IMR-90 (cell line): ENCODE data around the gene NLGN1. TPM values are rescaled to one million over a fixed set of nuclear protein-coding genes. Genes with fewer than 3 reads are reported as not detected.

Source experiments
- ATAC-seq: fragments of 200-7000 bp; cut with Tn5 transposase; 2 replicates; pipeline ENCODE4 v1.9.1; 2020; ENCODE audit warnings: low read depth, mild to moderate bottlenecking, moderate library complexity
- BruUV-seq: library from RNA; stranded (reverse); fragments of 400-500 nt; replicated peaks from 2 replicates; lab custom pipeline; 2021; lab: Mats Ljungman, UMichigan
- CTCF ChIA-PET: fragments of 300-600 bp; formaldehyde crosslinking; extraction: SDS; loops from one replicate; lab custom pipeline; 2021; ENCODE audit warnings: antibody characterized with exemption; lab: Yijun Ruan, JAX
- POLR2A ChIA-PET: fragments of 300-600 bp; sonication (Branson Sonifier 250); formaldehyde crosslinking; loops from one replicate; lab custom pipeline; 2022; ENCODE audit warnings: antibody characterized with exemption; ENCODE audit not compliant: unreplicated experiment; lab: Charles Lee
- DNase-seq: peaks from one replicate; pipeline ENCODE4 v3.0.0; 2013
- H2AFZ ChIP-seq: replicated peaks from 2 replicates; pipeline ENCODE3; 2013; ENCODE audit warnings: low read length, mild to moderate bottlenecking; ENCODE audit not compliant: poor library complexity
- H2AK5ac ChIP-seq: 2 replicates; pipeline ENCODE4 v1.6.1; 2013; ENCODE audit warnings: low read depth, low read length, inconsistent platforms
- H2AK9ac ChIP-seq: replicated peaks from 2 replicates; pipeline ENCODE3; 2013; ENCODE audit warnings: mild to moderate bottlenecking, low read depth, low read length, moderate library complexity; ENCODE audit not compliant: poor library complexity
- H2BK120ac ChIP-seq: 2 replicates; pipeline ENCODE4 v1.6.1; 2013; ENCODE audit warnings: low read depth, low read length, inconsistent platforms
- H2BK15ac ChIP-seq: 3 replicates; pipeline ENCODE4 v1.6.1; 2013; ENCODE audit warnings: low read depth, low read length, inconsistent platforms
- H2BK20ac ChIP-seq: 2 replicates; pipeline ENCODE4 v1.6.1; 2013; ENCODE audit warnings: low read depth, mild to moderate bottlenecking, inconsistent platforms, low read length, moderate library complexity
- H2BK5ac ChIP-seq: 2 replicates; pipeline ENCODE4 v1.6.1; 2013; ENCODE audit warnings: mild to moderate bottlenecking, low read depth, low read length, inconsistent platforms; ENCODE audit not compliant: poor library complexity, severe bottlenecking
- H3K14ac ChIP-seq: replicated peaks from 2 replicates; pipeline ENCODE4 v1.6.1; 2013; ENCODE audit warnings: low read depth, low read length, inconsistent platforms
- H3K18ac ChIP-seq: 2 replicates; pipeline ENCODE4 v1.6.1; 2013; ENCODE audit warnings: low read depth, low read length, control low read depth
- H3K23ac ChIP-seq: 2 replicates; pipeline ENCODE4 v1.6.1; 2013; ENCODE audit warnings: low read depth, low read length, inconsistent platforms
- H3K27ac ChIP-seq: 2 replicates; pipeline ENCODE4 v1.5.1; 2013; ENCODE audit warnings: mild to moderate bottlenecking, control low read depth, low read length; ENCODE audit not compliant: insufficient read depth
- H3K27me3 ChIP-seq: 2 replicates; pipeline ENCODE4 v1.6.1; 2013; ENCODE audit warnings: low read length; ENCODE audit not compliant: control insufficient read depth, insufficient read depth
- H3K36me3 ChIP-seq: 2 replicates; pipeline ENCODE4 v1.6.1; 2013; ENCODE audit warnings: low read length, mixed read lengths; ENCODE audit not compliant: control insufficient read depth, insufficient read depth
- H3K4ac ChIP-seq: 2 replicates; pipeline ENCODE4 v1.6.1; 2013; ENCODE audit warnings: low read depth, low read length, inconsistent platforms
- H3K4me1 ChIP-seq: 2 replicates; pipeline ENCODE4 v1.6.1; 2013; ENCODE audit warnings: low read length, mixed read lengths; ENCODE audit not compliant: control insufficient read depth, insufficient read depth
- H3K4me2 ChIP-seq: 2 replicates; pipeline ENCODE4 v1.6.1; 2013; ENCODE audit warnings: low read depth, mild to moderate bottlenecking, control low read depth, low read length, moderate library complexity
- H3K4me3 ChIP-seq: 2 replicates; pipeline ENCODE4 v1.5.1; 2013; ENCODE audit warnings: low read depth, mild to moderate bottlenecking, control low read depth, low read length, moderate library complexity; ENCODE audit not compliant: insufficient read depth
- H3K56ac ChIP-seq: 2 replicates; pipeline ENCODE4 v1.6.1; 2013; ENCODE audit warnings: low read length, inconsistent platforms; ENCODE audit not compliant: insufficient read depth; ENCODE audit errors: extremely low read depth
- H3K79me1 ChIP-seq, 2 experiments: 2 replicates each; pipeline ENCODE4 v1.6.1; 2013; ENCODE audit warnings: low read length in 2 of 2, inconsistent platforms in 1 of 2, low read depth in 1 of 2
- H3K9ac ChIP-seq: 2 replicates; pipeline ENCODE4 v1.6.1; 2013; ENCODE audit warnings: low read depth, low read length, control low read depth
- H3K9me1 ChIP-seq: 2 replicates; pipeline ENCODE4 v1.6.1; 2013; ENCODE audit warnings: low read length, inconsistent platforms; ENCODE audit not compliant: insufficient read depth
- H3K9me3 ChIP-seq: 2 replicates; pipeline ENCODE4 v1.6.1; 2013; ENCODE audit warnings: low read length; ENCODE audit not compliant: control insufficient read depth, insufficient read depth
- H4K20me1 ChIP-seq: 2 replicates; pipeline ENCODE4 v1.6.1; 2013; ENCODE audit warnings: low read length, inconsistent platforms; ENCODE audit not compliant: insufficient read depth
- H4K5ac ChIP-seq: 2 replicates; pipeline ENCODE4 v1.6.1; 2013; ENCODE audit warnings: mild to moderate bottlenecking, low read depth, low read length, control low read depth
- H4K8ac ChIP-seq, 2 experiments: 2 replicates each; pipeline ENCODE4 v1.6.1; 2013; ENCODE audit warnings: low read depth in 2 of 2, low read length in 2 of 2, control low read depth in 1 of 2, inconsistent platforms in 1 of 2
- H4K91ac ChIP-seq: 2 replicates; pipeline ENCODE4 v1.6.1; 2013; ENCODE audit warnings: low read depth, low read length, inconsistent platforms; ENCODE audit not compliant: insufficient read depth
- BHLHE40 ChIP-seq: fragments of 150-350 bp; IDR thresholded peaks from 2 replicates; pipeline ENCODE4 v1.6.1; 2016; ENCODE audit warnings: mild to moderate bottlenecking, low read depth, low read length
- CEBPB ChIP-seq: IDR thresholded peaks from 2 replicates; pipeline ENCODE4 v1.6.1; 2012; ENCODE audit warnings: low read depth, low read length, improper control_type of control experiment
- CHD1 ChIP-seq: IDR thresholded peaks from 2 replicates; pipeline ENCODE4 v1.6.1; 2012; ENCODE audit warnings: low read depth, low read length, improper control_type of control experiment
- FOS ChIP-seq: fragments of 150-350 bp; IDR thresholded peaks from 2 replicates; pipeline ENCODE4 v1.6.1; 2016; ENCODE audit warnings: low read depth, low read length
- MAFK ChIP-seq: IDR thresholded peaks from 2 replicates; pipeline ENCODE4 v1.6.1; 2012; ENCODE audit warnings: low read depth, low read length, improper control_type of control experiment
- MAZ ChIP-seq: IDR thresholded peaks from 2 replicates; pipeline ENCODE4 v1.6.1; 2012; ENCODE audit warnings: low read depth, mild to moderate bottlenecking, low read length, improper control_type of control experiment, moderate library complexity, borderline replicate concordance
- MXI1 ChIP-seq: IDR thresholded peaks from 2 replicates; pipeline ENCODE4 v1.6.1; 2012; ENCODE audit warnings: low read depth, mild to moderate bottlenecking, low read length, moderate library complexity, borderline replicate concordance
- NFE2L2 ChIP-seq: fragments of 150-350 bp; IDR thresholded peaks from 2 replicates; pipeline ENCODE4 v1.6.1; 2016; ENCODE audit warnings: low read depth, mild to moderate bottlenecking, low read length
- POLR2A ChIP-seq: IDR thresholded peaks from 2 replicates; pipeline ENCODE4 v1.6.1; 2012; ENCODE audit warnings: mild to moderate bottlenecking, low read depth, low read length
- RAD21 ChIP-seq: IDR thresholded peaks from 2 replicates; pipeline ENCODE4 v1.6.1; 2012; ENCODE audit warnings: low read length, improper control_type of control experiment
- RCOR1 ChIP-seq: IDR thresholded peaks from 2 replicates; pipeline ENCODE4 v1.6.1; 2012; ENCODE audit warnings: mild to moderate bottlenecking, low read length, improper control_type of control experiment; ENCODE audit not compliant: insufficient replicate concordance
- RFX5 ChIP-seq: IDR thresholded peaks from 2 replicates; pipeline ENCODE4 v1.8.0; 2012; ENCODE audit warnings: low read depth, mild to moderate bottlenecking, low read length, moderate library complexity
- SMC3 ChIP-seq: fragments of 150-350 bp; IDR thresholded peaks from 2 replicates; pipeline ENCODE4 v1.6.1; 2016; ENCODE audit warnings: low read depth, mild to moderate bottlenecking, antibody characterized with exemption, low read length, moderate library complexity
- WGBS, 2 experiments: methylation state at CpG; one replicate each; pipeline versions ENCODE4 v1.1.5 to v1.1.7; 2013; ENCODE audit warnings: missing lambda C conversion rate in 2 of 2; ENCODE audit not compliant: insufficient read length in 1 of 2; ENCODE audit errors: extremely low coverage in 2 of 2; 5-methylcytosine and 5-hydroxymethylcytosine counted together
- dilution Hi-C: fragments of 300-500 bp; cut with HindIII; formaldehyde crosslinking; loops from one replicate; pipeline ENCODE4 v1.14.3; 2018; ENCODE audit warnings: low sequenced_read_pairs; ENCODE audit not compliant: unreplicated experiment
- in situ Hi-C: fragments of 300-500 bp; cut with MboI; formaldehyde crosslinking; loops from 3 replicates; pipeline ENCODE4 v1.14.3; 2019; ENCODE audit warnings: low sequenced_read_pairs, inconsistent platforms, mixed read lengths
- intact Hi-C: fragments of 100-400 bp; cut with micrococcal nuclease; formaldehyde crosslinking; loops from 2 replicates; pipeline ENCODE4 v1.10.0; 2022
- polyA plus RNA-seq, 3 experiments: library from polyadenylated mRNA; depleted of rRNA; stranded (reverse); fragments of >200 nt; gene quantifications; 2 replicates each; pipeline ENCODE4 v1.2.3, GENCODE V29; 2012; ENCODE audit warnings: low replicate concordance in 1 of 3
- total RNA-seq: library from RNA; depleted of rRNA; stranded (reverse); fragments of >200 nt; gene quantifications from 2 replicates; pipeline ENCODE4 v1.2.3, GENCODE V29; 2012
- TF ChIP-seq, protein P1 (sequence below): conservative IDR thresholded peaks from 2 replicates; pipeline ENCODE4 v1.5.1; 2012; ENCODE audit warnings: mild to moderate bottlenecking, low read depth, low read length, improper control_type of control experiment
- TF ChIP-seq, protein P2 (sequence below): fragments of 150-350 bp; IDR thresholded peaks from 2 replicates; pipeline ENCODE4 v1.6.1; 2017; ENCODE audit warnings: mild to moderate bottlenecking, antibody characterized with exemption, low read length, low read depth
- TF ChIP-seq, protein P3 (sequence below): fragments of 150-350 bp; IDR thresholded peaks from 2 replicates; pipeline ENCODE4 v1.6.1; 2016; ENCODE audit warnings: low read depth, mild to moderate bottlenecking, low read length, moderate library complexity, borderline replicate concordance

Gene NLGN1
- total and polyA plus RNA-seq, 2 of the 4 experiments (the other 2 are of a cell fraction) = 1.8 to 12.5 TPM

GRCh38 chr3:173789530-173790162 lies 392.1 kb downstream of the NLGN1 start:
- Histone ChIP-seq H3K4me1 (no peaks in the 10 kb centered on the region), H4K8ac (no peak overlapping the region), H2AFZ (no peak overlapping the region), H4K91ac (no peak overlapping the region), H3K14ac (no peak overlapping the region), H2BK5ac (no peak overlapping the region), H3K9me1 (no peaks in the 10 kb centered on the region), H3K27ac (no peak overlapping the region), H3K79me1 (no peaks in the 10 kb centered on the region), H3K23ac (no peak overlapping the region), H2BK120ac (no peak overlapping the region), H2AK5ac (no peak overlapping the region), H3K4me3 (no peak overlapping the region), H4K5ac (no peak overlapping the region), H4K20me1 (no peaks in the 10 kb centered on the region), H3K4me2 (no peak overlapping the region), H2AK9ac (no peak overlapping the region), H3K27me3 (no peaks in the 10 kb centered on the region), H3K9me3 (no peaks in the 10 kb centered on the region), H2BK20ac (no peak overlapping the region), H3K9ac (no peak overlapping the region), H3K18ac (no peak overlapping the region), H3K4ac (no peak overlapping the region), H2BK15ac (no peak overlapping the region), H3K56ac (no peak overlapping the region), H3K36me3 (no peaks in the 10 kb centered on the region)
- dilution Hi-C loops = no loop called here
- intact Hi-C loops = no loop called here
- BruUV-seq = no TSS peak
- WGBS, 2 experiments = 67% methylated on average over 1 of the region's 2 CpGs; no CpG with 5 or more reads in 1 of the 2 experiments
- TF ChIP-seq FOS (no peak), NFE2L2 (no peak), SMC3 (no peak), CHD1 (no peak), RFX5 (no peak), CEBPB (no peak), RCOR1 (no peak), MAZ (no peak), RAD21 (no peak), POLR2A (no peak), MXI1 (no peak), BHLHE40 (no peak), MAFK (no peak)
- TF ChIP-seq, protein P1, sequence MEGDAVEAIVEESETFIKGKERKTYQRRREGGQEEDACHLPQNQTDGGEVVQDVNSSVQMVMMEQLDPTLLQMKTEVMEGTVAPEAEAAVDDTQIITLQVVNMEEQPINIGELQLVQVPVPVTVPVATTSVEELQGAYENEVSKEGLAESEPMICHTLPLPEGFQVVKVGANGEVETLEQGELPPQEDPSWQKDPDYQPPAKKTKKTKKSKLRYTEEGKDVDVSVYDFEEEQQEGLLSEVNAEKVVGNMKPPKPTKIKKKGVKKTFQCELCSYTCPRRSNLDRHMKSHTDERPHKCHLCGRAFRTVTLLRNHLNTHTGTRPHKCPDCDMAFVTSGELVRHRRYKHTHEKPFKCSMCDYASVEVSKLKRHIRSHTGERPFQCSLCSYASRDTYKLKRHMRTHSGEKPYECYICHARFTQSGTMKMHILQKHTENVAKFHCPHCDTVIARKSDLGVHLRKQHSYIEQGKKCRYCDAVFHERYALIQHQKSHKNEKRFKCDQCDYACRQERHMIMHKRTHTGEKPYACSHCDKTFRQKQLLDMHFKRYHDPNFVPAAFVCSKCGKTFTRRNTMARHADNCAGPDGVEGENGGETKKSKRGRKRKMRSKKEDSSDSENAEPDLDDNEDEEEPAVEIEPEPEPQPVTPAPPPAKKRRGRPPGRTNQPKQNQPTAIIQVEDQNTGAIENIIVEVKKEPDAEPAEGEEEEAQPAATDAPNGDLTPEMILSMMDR = no peak
- TF ChIP-seq, protein P2, sequence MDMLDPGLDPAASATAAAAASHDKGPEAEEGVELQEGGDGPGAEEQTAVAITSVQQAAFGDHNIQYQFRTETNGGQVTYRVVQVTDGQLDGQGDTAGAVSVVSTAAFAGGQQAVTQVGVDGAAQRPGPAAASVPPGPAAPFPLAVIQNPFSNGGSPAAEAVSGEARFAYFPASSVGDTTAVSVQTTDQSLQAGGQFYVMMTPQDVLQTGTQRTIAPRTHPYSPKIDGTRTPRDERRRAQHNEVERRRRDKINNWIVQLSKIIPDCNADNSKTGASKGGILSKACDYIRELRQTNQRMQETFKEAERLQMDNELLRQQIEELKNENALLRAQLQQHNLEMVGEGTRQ = no peak
- TF ChIP-seq, protein P3, sequence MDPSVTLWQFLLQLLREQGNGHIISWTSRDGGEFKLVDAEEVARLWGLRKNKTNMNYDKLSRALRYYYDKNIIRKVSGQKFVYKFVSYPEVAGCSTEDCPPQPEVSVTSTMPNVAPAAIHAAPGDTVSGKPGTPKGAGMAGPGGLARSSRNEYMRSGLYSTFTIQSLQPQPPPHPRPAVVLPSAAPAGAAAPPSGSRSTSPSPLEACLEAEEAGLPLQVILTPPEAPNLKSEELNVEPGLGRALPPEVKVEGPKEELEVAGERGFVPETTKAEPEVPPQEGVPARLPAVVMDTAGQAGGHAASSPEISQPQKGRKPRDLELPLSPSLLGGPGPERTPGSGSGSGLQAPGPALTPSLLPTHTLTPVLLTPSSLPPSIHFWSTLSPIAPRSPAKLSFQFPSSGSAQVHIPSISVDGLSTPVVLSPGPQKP = no peak
- CTCF ChIA-PET = interaction anchor here (0.7 to 1.3 kb wide), 2 partner anchors 137 to 236 kb away, joined by 4 to 5 read pairs; no protein-coding TSS in a partner anchor
- ATAC-seq (no peak), DNase-seq (peak; percentile 2)
- in situ Hi-C loops = no loop called here
- POLR2A ChIA-PET = no interaction called here
